ENCODE results near the gene HDAC9. TPM values are rescaled to one million over a fixed set of nuclear protein-coding genes. Genes with fewer than 3 reads are reported as not detected.

HDAC9 gene
- polyA plus RNA-seq, 2 of the 4 experiments (the other 2 are of a cell fraction), result 0.05 to 0.26 TPM

DNA sequence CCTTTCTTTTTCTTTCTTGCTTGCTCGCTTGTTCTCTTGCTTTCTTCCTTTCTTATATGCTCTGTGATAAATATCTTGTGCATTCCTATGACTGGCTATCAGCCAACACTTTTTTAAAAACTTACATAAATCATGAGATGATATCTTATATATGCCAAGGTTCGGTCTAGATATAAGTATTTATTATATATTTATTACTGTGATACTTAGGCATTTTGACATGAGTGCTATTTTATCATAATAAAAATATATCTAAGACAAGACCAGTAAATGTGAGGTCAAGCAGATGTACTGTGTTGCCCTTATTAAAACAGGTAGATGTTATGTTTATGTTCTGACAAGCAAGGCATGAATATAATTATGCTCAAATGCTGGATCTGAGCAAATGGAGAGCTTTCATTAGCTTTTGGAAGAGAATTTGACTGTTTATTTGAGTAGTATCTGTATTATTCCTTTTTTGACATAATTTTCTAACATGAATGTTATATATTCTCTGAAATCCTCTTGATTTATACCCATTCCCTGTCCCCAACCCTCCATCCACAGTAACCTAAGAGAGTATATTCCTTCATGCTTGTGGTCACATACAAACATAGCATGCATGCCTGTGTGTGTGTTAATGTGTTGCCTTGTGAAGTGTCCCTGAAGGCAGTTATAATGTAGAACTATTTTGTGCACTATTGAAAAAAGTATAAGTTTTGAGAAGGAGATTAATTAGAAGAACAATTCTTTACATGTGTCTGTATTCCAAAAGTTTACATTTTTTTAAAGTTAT, 158.0 kb downstream of the HDAC9 start:
- no peak for ATAC-seq
- H3K27ac ChIP-seq, result no peak overlapping the region
- H3K4me2 ChIP-seq, result no peak overlapping the region
- CTCF ChIA-PET, result interaction anchor here (1.0 kb wide), 1 partner anchor 13 kb away, joined by 3 read pairs; no protein-coding TSS in a partner anchor
- no peak for FAIRE-seq
- no peaks in the 10 kb centered on the region for H3K9me3 ChIP-seq
- no peaks in the 10 kb centered on the region for H3K4me1 ChIP-seq
- POLR2A ChIA-PET, result no interaction called here
- no peak for TF ChIP-seq FOSB (CRISPR knock-in tag; IDR thresholded peaks at IDR 0.05)
- TF ChIP-seq, protein P1, sequence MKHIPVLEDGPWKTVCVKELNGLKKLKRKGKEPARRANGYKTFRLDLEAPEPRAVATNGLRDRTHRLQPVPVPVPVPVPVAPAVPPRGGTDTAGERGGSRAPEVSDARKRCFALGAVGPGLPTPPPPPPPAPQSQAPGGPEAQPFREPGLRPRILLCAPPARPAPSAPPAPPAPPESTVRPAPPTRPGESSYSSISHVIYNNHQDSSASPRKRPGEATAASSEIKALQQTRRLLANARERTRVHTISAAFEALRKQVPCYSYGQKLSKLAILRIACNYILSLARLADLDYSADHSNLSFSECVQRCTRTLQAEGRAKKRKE (CRISPR knock-in tag; IDR thresholded peaks at IDR 0.05; ENCODE audit: low read depth), result no peak
- WGBS (ENCODE audit: missing lambda C conversion rate), result 41% methylated on average over 2 of the region's 2 CpGs
- DNase-seq (ENCODE audit: low read depth in 1 of 2, low spot score in 1 of 2), result no peak
- H3K4me3 ChIP-seq, result no peak overlapping the region

DNA sequence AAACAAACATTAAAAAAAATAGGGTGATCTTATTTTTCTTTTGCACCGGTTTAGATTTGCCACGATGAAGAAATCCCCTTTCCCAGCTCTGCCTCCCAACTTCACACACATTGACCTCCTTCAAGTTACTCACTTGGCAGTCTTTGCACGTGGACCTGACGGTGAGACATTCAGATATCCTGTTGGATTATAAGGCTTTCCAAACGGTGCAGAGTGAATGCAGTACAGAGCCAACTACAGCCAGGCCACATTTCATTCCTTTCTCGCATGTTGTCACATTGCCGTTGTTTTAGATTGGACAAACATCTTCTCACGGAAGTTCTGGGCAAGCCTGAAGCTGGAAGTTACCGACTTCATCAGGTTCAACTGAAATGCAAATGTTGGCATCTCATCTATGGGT, 159.2 kb downstream of the HDAC9 start:
- Histone ChIP-seq H3K4me2 (no peak overlapping the region), H3K4me3 (no peak overlapping the region), H3K9me3 (no peaks in the 10 kb centered on the region), H3K27ac (no peak overlapping the region), H3K4me1 (no peaks in the 10 kb centered on the region)
- no peak for FAIRE-seq
- no peak for ATAC-seq
- ChIA-PET CTCF (interaction anchor here (1.3 to 2.4 kb wide), 2 partner anchors 11 to 303 kb away, joined by 5 to 9 read pairs; no protein-coding TSS in a partner anchor), POLR2A (no interaction called here)
- WGBS (ENCODE audit: missing lambda C conversion rate), result 58% methylated on average over 9 of the region's 9 CpGs
- TF ChIP-seq RARB (CRISPR knock-in tag; IDR thresholded peaks at IDR 0.05) (no peak), CBX8 (IDR thresholded peaks at IDR 0.05) (no peak), BHLHE40 (IDR thresholded peaks at IDR 0.05; ENCODE audit: low read depth, low read length) (no peak), KDM5A (IDR thresholded peaks at IDR 0.05) (no peak), HOXA7 (CRISPR knock-in tag; IDR thresholded peaks at IDR 0.05) (no peak), RAD21 (conservative IDR thresholded peaks at IDR 0.05 in 1 of 2, IDR thresholded peaks at IDR 0.05 in 1 of 2) (no peak)
- TF ChIP-seq, protein P2, sequence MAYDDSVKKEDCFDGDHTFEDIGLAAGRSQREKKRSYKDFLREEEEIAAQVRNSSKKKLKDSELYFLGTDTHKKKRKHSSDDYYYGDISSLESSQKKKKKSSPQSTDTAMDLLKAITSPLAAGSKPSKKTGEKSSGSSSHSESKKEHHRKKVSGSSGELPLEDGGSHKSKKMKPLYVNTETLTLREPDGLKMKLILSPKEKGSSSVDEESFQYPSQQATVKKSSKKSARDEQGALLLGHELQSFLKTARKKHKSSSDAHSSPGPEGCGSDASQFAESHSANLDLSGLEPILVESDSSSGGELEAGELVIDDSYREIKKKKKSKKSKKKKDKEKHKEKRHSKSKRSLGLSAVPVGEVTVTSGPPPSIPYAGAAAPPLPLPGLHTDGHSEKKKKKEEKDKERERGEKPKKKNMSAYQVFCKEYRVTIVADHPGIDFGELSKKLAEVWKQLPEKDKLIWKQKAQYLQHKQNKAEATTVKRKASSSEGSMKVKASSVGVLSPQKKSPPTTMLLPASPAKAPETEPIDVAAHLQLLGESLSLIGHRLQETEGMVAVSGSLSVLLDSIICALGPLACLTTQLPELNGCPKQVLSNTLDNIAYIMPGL (CRISPR knock-in tag; IDR thresholded peaks at IDR 0.05; ENCODE audit: borderline replicate concordance), result no peak
- TF ChIP-seq, protein P3, sequence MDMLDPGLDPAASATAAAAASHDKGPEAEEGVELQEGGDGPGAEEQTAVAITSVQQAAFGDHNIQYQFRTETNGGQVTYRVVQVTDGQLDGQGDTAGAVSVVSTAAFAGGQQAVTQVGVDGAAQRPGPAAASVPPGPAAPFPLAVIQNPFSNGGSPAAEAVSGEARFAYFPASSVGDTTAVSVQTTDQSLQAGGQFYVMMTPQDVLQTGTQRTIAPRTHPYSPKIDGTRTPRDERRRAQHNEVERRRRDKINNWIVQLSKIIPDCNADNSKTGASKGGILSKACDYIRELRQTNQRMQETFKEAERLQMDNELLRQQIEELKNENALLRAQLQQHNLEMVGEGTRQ (IDR thresholded peaks at IDR 0.05), result no peak
- TF ChIP-seq, protein P4, sequence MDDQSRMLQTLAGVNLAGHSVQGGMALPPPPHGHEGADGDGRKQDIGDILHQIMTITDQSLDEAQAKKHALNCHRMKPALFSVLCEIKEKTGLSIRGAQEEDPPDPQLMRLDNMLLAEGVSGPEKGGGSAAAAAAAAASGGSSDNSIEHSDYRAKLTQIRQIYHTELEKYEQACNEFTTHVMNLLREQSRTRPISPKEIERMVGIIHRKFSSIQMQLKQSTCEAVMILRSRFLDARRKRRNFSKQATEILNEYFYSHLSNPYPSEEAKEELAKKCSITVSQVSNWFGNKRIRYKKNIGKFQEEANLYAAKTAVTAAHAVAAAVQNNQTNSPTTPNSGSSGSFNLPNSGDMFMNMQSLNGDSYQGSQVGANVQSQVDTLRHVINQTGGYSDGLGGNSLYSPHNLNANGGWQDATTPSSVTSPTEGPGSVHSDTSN (IDR thresholded peaks at IDR 0.05), result no peak
- DNase-seq (ENCODE audit: low read depth in 1 of 2, low spot score in 1 of 2), result no peak

DNA sequence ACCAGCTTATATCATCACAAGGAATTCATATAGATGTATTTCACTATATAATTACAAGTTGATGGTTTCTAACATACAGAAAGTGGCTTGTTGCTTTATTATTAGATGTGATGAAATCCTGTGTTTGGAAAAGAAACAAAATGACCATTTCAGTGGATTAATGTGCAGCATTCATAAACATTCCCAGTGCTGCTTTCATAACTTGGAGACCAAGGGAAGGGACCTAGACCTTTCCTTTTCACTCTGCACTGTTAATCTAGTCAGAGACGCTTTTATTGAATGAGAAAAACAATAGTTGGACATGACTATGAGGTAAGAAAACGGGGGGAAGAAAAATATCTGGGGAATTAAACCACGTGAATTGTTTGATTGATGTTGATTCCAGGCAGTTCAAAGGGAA, 160.0 kb downstream of the HDAC9 start:
- H3K4me2 ChIP-seq, result no peak overlapping the region
- POLR2A ChIA-PET, result no interaction called here
- ATAC-seq, result no peak
- DNase-seq (ENCODE audit: low read depth in 1 of 2, low spot score in 1 of 2), result no peak
- no peaks in the 10 kb centered on the region for H3K4me1 ChIP-seq
- H3K4me3 ChIP-seq, result no peak overlapping the region
- 8% methylated on average over 3 of the region's 3 CpGs for WGBS (ENCODE audit: missing lambda C conversion rate)
- no peaks in the 10 kb centered on the region for H3K9me3 ChIP-seq
- no peak for FAIRE-seq
- CTCF ChIA-PET, result interaction anchor here (0.7 to 2.4 kb wide), 3 partner anchors 10 to 304 kb away, joined by 4 to 9 read pairs (median 5); no protein-coding TSS in a partner anchor
- no peak for TF ChIP-seq HOXB13 (CRISPR knock-in tag; IDR thresholded peaks at IDR 0.05; ENCODE audit: low read depth)
- TF ChIP-seq ZC3H11A (IDR thresholded peaks at IDR 0.05), result no peak
- TF ChIP-seq, protein P5, sequence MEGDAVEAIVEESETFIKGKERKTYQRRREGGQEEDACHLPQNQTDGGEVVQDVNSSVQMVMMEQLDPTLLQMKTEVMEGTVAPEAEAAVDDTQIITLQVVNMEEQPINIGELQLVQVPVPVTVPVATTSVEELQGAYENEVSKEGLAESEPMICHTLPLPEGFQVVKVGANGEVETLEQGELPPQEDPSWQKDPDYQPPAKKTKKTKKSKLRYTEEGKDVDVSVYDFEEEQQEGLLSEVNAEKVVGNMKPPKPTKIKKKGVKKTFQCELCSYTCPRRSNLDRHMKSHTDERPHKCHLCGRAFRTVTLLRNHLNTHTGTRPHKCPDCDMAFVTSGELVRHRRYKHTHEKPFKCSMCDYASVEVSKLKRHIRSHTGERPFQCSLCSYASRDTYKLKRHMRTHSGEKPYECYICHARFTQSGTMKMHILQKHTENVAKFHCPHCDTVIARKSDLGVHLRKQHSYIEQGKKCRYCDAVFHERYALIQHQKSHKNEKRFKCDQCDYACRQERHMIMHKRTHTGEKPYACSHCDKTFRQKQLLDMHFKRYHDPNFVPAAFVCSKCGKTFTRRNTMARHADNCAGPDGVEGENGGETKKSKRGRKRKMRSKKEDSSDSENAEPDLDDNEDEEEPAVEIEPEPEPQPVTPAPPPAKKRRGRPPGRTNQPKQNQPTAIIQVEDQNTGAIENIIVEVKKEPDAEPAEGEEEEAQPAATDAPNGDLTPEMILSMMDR (IDR thresholded peaks at IDR 0.05), result no peak
- TF ChIP-seq ZNF302 (CRISPR knock-in tag; IDR thresholded peaks at IDR 0.05), result no peak
- no peak for TF ChIP-seq HDAC2 (IDR thresholded peaks at IDR 0.05)
- TF ChIP-seq ESRRA (IDR thresholded peaks at IDR 0.05; ENCODE audit: borderline replicate concordance, low read length), result no peak
- no peak for TF ChIP-seq JUN (IDR thresholded peaks at IDR 0.05)
- no peak for TF ChIP-seq SREBF2 (IDR thresholded peaks at IDR 0.05)
- no peak overlapping the region for H3K27ac ChIP-seq
